HUES6 (cell line): ENCODE results near the gene MYH9.

Experiments used
- H3K27ac ChIP-seq: 2 replicates; pipeline ENCODE4 v1.7.0; 2013; ENCODE audit warnings: low read depth, mild to moderate bottlenecking, low read length, inconsistent platforms
- H3K27me3 ChIP-seq: 2 replicates; pipeline ENCODE4 v1.6.1; 2013; ENCODE audit warnings: low read length; ENCODE audit not compliant: control insufficient read depth, insufficient read depth
- H3K36me3 ChIP-seq: 2 replicates; pipeline ENCODE4 v1.6.1; 2013; ENCODE audit warnings: low read length; ENCODE audit not compliant: control insufficient read depth, insufficient read depth
- H3K4me1 ChIP-seq: 2 replicates; pipeline ENCODE4 v1.6.1; 2013; ENCODE audit warnings: low read length; ENCODE audit not compliant: control insufficient read depth, insufficient read depth
- H3K4me3 ChIP-seq: 2 replicates; pipeline ENCODE4 v1.5.1; 2013; ENCODE audit warnings: low read depth, low read length
- H3K9ac ChIP-seq: one replicate; pipeline ENCODE4 v1.6.1; 2013; ENCODE audit warnings: mild to moderate bottlenecking, low read length
- H3K9me3 ChIP-seq: 2 replicates; pipeline ENCODE4 v1.6.1; 2013; ENCODE audit warnings: low read depth, low read length; ENCODE audit not compliant: control insufficient read depth, insufficient read depth

The MYH9 gene

GRCh38 chr22:36351921-36352802, 35.6 kb downstream of the MYH9 start:
- peaks cover 49% of the 10 kb centered on the region for H3K4me1 ChIP-seq
- no peak overlapping the region for H3K9ac ChIP-seq

GRCh38 chr22:36350751-36351594, 36.8 kb downstream of the MYH9 start:
- no peak overlapping the region for H3K4me3 ChIP-seq
- peaks cover 24% of the 10 kb centered on the region for H3K36me3 ChIP-seq

More at GRCh38 chr22:36351921-36352802, 35.6 kb downstream of the MYH9 start:
- Histone ChIP-seq H3K4me3 (no peak overlapping the region), H3K27me3 (no peaks in the 10 kb centered on the region), H3K27ac (peak overlapping the region; percentile 21), H3K36me3 (peaks cover 16% of the 10 kb centered on the region), H3K9me3 (no peaks in the 10 kb centered on the region)

GRCh38 chr22:36349726-36350125, 38.0 kb downstream of the MYH9 start:
- H3K9ac ChIP-seq: no peak overlapping the region
- H3K4me1 ChIP-seq: peaks cover 31% of the 10 kb centered on the region
- no peaks in the 10 kb centered on the region for H3K9me3 ChIP-seq
- H3K27me3 ChIP-seq: no peaks in the 10 kb centered on the region
- H3K36me3 ChIP-seq: peaks cover 28% of the 10 kb centered on the region
- H3K27ac ChIP-seq: no peak overlapping the region
- H3K4me3 ChIP-seq: no peak overlapping the region

More at GRCh38 chr22:36350751-36351594, 36.8 kb downstream of the MYH9 start:
- peak overlapping the region; percentile 26 for H3K9ac ChIP-seq
- H3K4me1 ChIP-seq: peaks cover 41% of the 10 kb centered on the region
- no peaks in the 10 kb centered on the region for H3K9me3 ChIP-seq
- no peaks in the 10 kb centered on the region for H3K27me3 ChIP-seq
- peak overlapping the region; percentile 44; the same call in 1 of the 2 replicates for H3K27ac ChIP-seq

- H3K4me1 ChIP-seq: peaks cover 40% of the 10 kb centered on the region
- peaks cover 35% of the 10 kb centered on the region for H3K36me3 ChIP-seq
- H3K9me3 ChIP-seq: no peaks in the 10 kb centered on the region
- no peaks in the 10 kb centered on the region for H3K27me3 ChIP-seq
- H3K9ac ChIP-seq: no peak overlapping the region
- no peak overlapping the region for H3K4me3 ChIP-seq
- no peak overlapping the region for H3K27ac ChIP-seq
Observed at GRCh38 chr22:36348760-36349159, 39.0 kb downstream of the MYH9 start.

GRCh38 chr22:36347094-36347493, 40.7 kb downstream of the MYH9 start:
- H3K4me1 ChIP-seq: peaks cover 40% of the 10 kb centered on the region
- no peaks in the 10 kb centered on the region for H3K9me3 ChIP-seq
- no peak overlapping the region for H3K9ac ChIP-seq
- H3K4me3 ChIP-seq: no peak overlapping the region
- no peak overlapping the region for H3K27ac ChIP-seq
- H3K27me3 ChIP-seq: no peaks in the 10 kb centered on the region
- H3K36me3 ChIP-seq: peaks cover 49% of the 10 kb centered on the region

- Histone ChIP-seq H3K27me3 (no peaks in the 10 kb centered on the region), H3K9me3 (no peaks in the 10 kb centered on the region), H3K36me3 (peaks cover 76% of the 10 kb centered on the region), H3K4me1 (peaks cover 27% of the 10 kb centered on the region), H3K9ac (no peak overlapping the region), H3K4me3 (no peak overlapping the region), H3K27ac (no peak overlapping the region)
Observed at GRCh38 chr22:36344106-36344827, 43.5 kb downstream of the MYH9 start.

- no peak overlapping the region for H3K4me3 ChIP-seq
- H3K27me3 ChIP-seq: no peaks in the 10 kb centered on the region
- H3K4me1 ChIP-seq: peaks cover 27% of the 10 kb centered on the region
- peaks cover 76% of the 10 kb centered on the region for H3K36me3 ChIP-seq
- no peak overlapping the region for H3K27ac ChIP-seq
- H3K9ac ChIP-seq: no peak overlapping the region
- no peaks in the 10 kb centered on the region for H3K9me3 ChIP-seq
Observed at GRCh38 chr22:36343720-36344105, 44.1 kb downstream of the MYH9 start.

- Histone ChIP-seq H3K9me3 (no peaks in the 10 kb centered on the region), H3K27ac (no peak overlapping the region), H3K4me1 (peaks cover 27% of the 10 kb centered on the region), H3K9ac (no peak overlapping the region), H3K36me3 (peaks cover 75% of the 10 kb centered on the region), H3K4me3 (no peak overlapping the region), H3K27me3 (no peaks in the 10 kb centered on the region)
Observed at GRCh38 chr22:36343070-36343719, 44.6 kb downstream of the MYH9 start.

GRCh38 chr22:36341640-36342041, 46.1 kb downstream of the MYH9 start:
- no peaks in the 10 kb centered on the region for H3K27me3 ChIP-seq
- no peak overlapping the region for H3K4me3 ChIP-seq
- H3K9ac ChIP-seq: peak overlapping the region; percentile 51
- no peaks in the 10 kb centered on the region for H3K9me3 ChIP-seq
- H3K4me1 ChIP-seq: peaks cover 36% of the 10 kb centered on the region
- H3K36me3 ChIP-seq: peaks cover 81% of the 10 kb centered on the region
- no peak overlapping the region for H3K27ac ChIP-seq

- Histone ChIP-seq H3K36me3 (peaks cover 84% of the 10 kb centered on the region), H3K9me3 (no peaks in the 10 kb centered on the region)
Observed at GRCh38 chr22:36340621-36341020, 47.1 kb downstream of the MYH9 start.

More at GRCh38 chr22:36340621-36341020, 47.1 kb downstream of the MYH9 start:
- Histone ChIP-seq H3K4me3 (no peak overlapping the region), H3K27me3 (no peaks in the 10 kb centered on the region), H3K9ac (no peak overlapping the region), H3K4me1 (peaks cover 46% of the 10 kb centered on the region), H3K27ac (no peak overlapping the region)
